Cerebellar nuclear complex (tissue), 1 donor: ENCODE results near the gene RBM17.
"Not testable (repeated sequence)": the region's sequence is repeated elsewhere in the genome, so short reads cannot be mapped to it uniquely, and the experiment has no call there.

ENCODE experiments used
- DNase-seq, 2 experiments: peaks; one replicate each; lab custom pipeline; 2025; lab: John Stamatoyannopoulos, UW

Gene RBM17

GRCh38 chr10:6056411-6057135, 32.3 kb upstream of the RBM17 start:
- DNase-seq = no peak

DNA sequence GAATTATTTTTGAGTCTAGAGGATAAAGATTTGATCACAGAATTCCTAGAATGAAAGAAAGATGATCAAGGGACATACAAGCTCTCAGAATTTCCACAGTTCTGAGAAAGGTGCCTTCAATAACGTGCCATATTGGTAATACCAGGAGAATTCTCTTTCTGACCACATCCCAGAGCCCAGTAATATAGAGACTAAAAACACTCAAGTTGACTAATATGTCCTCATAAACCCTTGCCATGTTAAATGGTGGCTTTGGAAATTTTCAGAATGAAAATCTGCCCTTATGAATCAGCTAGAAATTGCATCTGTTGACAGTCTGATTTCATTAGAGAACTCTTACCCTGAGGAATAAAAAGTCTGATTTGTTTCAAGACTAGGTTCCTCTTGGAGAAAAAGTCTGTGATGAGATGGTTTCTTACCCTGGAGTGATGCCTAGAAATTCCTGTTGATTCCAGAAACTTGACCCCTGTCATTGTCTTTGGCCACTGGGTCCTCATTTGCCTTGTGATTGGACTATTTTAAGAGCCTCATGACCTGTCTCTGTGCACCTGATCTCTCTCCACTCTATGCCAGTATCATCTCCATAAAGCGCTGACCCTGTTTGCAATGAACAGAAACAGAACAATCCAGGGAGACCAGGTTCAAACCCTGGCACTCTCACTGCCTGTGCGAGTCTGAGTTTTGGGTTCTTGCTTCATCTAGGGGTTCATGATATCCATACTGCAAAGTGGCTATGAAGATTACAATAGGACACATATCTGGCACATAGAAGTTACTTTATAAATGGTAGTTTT, 30.0 kb upstream of the RBM17 start:
- DNase-seq = no peak

GRCh38 chr10:6059506-6059905, 29.3 kb upstream of the RBM17 start:
- no peak for DNase-seq

- DNase-seq = no peak
Observed at GRCh38 chr10:6061056-6061455, 27.8 kb upstream of the RBM17 start.

DNA sequence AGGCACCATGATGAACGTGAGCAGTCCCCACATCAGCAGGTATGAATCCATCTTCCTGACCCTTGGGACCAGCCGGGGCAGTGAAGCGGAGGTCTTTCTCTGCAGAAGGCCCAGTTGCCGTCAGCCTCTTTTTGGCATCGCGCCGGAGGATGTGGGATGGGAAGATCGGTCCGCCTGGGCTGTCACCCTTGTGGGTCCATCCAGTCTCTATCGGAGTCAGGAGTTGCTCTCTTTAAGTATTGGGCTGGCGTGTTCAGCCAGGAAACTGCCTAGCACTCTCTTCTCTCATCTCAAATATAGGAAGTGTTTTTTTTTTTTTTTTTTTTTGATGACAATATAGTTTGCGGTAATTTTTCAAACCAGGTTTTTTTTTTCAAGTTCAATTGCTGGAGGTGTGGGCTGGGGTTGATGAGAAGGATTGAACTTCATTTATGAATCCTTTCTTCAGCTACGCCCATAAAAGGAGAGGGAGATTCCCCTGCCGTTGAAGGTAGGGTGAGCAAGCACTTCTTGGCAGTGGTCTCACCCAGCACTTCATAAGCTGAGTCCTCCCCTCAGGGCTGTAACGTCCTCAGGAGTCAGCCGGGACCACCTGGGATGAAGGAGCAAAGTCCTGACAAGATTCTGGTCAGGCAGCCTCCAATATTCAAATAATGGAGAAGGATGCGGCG, 26.6 kb upstream of the RBM17 start, which contains the start of gene IL2RA:
Gene IL2RA, minus strand, starts transcription at position 267 of the 671 bp plus-strand sequence. Its CDS starts 216 bp downstream, at position 51.
- no peak for DNase-seq

GRCh38 chr10:6064119-6064518, 24.7 kb upstream of the RBM17 start:
- no peak for DNase-seq

- DNase-seq = not testable (repeated sequence)
Observed at GRCh38 chr10:6064726-6065125, 24.1 kb upstream of the RBM17 start.

GRCh38 chr10:6065406-6065805, 23.4 kb upstream of the RBM17 start:
- DNase-seq = no peak

DNA sequence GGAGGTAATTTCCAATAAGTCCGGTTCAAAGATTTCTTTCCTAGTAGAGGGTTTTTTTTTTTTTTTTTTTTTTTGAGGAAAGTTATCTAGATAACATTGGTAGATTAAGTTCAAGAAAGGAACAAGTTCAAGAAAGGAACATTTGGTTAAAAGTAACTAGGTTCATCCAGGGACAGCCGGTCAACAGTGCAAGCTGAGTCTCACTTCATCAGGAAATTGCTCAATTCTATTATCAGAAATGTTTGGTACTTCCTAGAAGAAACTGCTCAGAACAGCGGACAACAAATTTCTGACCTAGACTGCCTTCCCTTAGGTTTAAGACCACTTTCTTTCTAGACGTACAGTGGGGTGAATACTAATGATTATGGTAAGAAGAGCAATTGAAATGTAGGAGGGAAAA, 23.0 kb upstream of the RBM17 start:
- no peak for DNase-seq

DNA sequence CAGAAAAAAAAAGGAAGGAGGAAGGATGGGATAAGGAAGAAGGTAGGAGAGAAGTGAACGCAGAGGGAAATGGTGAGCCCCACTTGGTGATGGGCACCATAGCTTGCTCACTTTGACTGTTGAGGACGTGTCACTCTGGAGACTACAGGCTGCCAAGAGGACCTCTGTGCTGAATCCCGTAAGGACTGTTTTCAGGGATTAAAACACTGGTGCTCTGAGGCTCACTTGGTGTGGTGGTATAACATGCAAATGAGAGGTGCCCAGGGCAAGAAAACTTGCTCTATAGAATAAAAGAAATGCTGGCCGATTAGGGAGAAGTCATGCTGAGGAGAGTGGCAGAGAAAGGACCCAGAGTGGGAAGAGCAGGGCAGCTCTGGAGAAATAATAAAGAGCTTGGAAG, 21.4 kb upstream of the RBM17 start:
- DNase-seq = no peak

GRCh38 chr10:6068006-6068405, 20.8 kb upstream of the RBM17 start:
- DNase-seq = no peak

- DNase-seq = no peak
Observed at GRCh38 chr10:6068422-6068821, 20.4 kb upstream of the RBM17 start.

DNA sequence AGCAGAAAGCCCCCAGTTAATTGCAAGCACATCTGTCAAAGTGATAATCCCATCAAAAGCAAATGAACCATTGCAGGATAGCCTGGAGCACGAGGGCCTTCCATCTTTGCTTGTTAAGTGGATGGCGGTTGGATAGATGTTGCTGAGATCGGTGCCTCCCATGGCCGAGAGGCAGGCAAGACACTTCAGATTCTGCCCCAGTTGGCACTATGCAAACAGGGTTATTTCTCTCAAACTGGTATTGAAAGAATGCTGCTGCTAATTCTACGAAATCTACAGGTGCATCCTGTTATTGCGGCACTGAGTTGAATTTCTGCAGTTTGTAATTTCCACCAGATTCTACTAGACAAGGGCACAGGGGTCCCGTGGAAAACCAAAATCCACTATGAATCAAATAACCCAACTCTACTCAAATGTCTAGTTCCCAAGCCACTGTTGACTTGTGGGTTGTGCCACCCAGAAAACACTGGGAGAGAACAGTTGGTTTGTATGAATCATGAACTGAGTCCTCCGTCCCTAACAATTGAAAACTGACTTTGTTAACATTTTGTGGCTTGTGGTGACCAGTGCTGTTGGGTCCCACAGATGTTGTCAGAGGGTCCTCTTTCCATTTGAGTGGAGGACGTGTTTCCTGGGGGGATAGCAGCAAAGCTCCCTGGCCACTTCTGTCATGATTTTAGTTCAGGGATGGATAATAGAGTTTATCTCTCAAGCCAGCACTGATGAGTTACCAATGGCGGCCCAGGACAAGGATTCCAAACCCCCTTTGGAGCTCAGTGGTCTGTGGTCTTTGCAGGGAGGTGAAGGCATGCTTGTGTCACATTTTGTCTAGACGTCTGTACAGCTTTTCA, 19.5 kb upstream of the RBM17 start:
- no peak for DNase-seq

- no peak for DNase-seq
Observed at GRCh38 chr10:6070660-6071059, 18.2 kb upstream of the RBM17 start.

GRCh38 chr10:6071181-6072175, 17.4 kb upstream of the RBM17 start:
- DNase-seq = no peak

DNA sequence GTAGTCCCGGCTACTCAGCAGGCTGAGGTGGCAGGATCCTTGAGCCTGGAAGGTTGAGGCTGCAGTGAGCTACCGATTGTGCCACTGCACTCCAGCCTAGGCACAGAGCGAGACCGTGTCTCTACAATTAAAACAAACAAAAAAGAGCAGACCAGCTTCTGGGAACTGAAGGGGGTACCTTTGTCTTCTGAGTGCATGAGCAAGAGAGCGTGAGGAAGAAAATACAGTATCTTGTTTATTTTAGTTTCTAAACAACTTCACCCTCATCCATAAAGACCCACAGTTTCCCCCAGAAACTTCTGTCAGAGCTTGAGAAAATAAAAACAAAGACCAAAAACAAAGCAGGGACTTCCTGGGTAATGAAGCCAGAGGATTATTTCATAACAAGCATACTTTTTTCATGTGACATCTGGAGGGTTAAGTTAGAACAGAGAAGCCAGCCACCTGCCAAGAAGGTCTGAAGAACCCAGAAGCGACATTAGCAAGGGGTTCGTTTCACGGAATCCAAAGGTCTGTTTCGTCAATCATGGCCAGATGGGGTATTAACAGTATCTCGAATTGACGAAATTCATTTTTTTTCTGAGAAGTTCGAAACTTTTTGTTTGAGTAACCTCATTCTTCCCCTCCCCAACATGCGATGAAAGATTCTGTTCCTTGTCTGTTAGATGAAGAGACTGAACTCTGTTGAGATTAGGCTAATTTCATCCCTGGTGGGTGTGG, 16.5 kb upstream of the RBM17 start:
- no peak for DNase-seq

DNA sequence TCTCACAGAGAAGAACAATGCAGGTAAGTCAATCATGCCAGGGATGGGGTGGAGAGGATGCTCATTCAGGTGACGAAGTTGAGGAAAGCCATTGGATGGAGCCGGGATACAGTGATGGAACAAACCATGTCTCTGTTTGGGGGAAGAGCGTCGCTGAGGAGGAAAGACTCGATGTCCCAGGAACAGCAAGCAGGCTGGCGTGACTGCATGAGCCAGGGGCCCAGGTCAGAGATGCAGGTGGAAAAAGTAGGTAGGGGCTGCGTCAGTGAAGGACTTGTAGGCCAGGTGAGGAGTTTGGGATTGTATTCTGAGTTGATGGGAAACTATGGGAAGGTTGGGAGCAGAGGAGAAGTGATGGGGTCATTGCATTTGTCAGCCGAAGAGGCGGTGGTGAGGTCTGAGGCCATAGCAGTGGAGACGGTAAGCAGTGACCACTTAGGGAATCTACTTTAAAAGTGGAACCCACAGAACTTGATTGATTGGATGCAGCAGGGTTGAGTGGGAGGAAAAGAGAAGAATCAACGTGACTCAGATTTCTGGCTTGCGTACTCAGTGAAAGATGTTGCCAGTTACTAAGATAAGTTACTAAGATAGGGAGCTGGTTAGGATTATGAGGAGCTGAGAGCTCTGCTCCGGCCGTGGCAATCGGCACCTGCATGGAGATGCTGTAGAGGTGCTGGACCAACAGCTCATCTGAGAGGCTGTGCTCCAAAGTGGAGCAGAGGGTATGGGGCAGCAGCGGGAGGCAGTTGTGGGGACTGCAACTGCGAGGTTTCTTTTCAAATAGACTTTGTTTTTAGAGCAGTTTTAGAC, 14.1 kb upstream of the RBM17 start:
- no peak for DNase-seq

GRCh38 chr10:6077071-6077675, 11.7 kb upstream of the RBM17 start:
- DNase-seq = no peak

DNA sequence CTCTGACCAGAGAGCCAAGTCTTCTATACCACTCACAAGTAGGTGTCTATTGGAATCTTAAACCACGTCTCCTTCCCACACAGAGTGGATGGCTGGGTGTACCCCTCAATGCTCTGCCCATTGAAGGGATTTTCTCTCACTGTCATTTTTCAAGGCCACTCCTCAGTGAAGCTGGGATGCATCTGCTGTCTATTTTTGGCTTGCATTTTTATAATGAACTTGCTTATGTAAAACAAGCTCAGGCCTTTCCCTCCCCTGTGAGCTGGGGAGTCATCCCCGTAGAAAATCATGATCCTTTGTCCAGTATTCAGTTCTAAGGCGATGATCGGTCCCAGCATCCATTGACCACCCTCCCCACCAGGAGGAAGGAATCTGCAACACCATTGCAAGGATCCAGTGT, 9.8 kb upstream of the RBM17 start:
- DNase-seq = no peak
